GM15510 (cell line): ENCODE results near the gene ITFG2.

Source experiments
- POLR2A ChIP-seq: IDR thresholded peaks from 3 replicates; pipeline ENCODE4 v1.6.1; 2011; ENCODE audit warnings: borderline replicate concordance; ENCODE audit not compliant: insufficient read length; ENCODE audit errors: extremely low read depth

Gene ITFG2

DNA sequence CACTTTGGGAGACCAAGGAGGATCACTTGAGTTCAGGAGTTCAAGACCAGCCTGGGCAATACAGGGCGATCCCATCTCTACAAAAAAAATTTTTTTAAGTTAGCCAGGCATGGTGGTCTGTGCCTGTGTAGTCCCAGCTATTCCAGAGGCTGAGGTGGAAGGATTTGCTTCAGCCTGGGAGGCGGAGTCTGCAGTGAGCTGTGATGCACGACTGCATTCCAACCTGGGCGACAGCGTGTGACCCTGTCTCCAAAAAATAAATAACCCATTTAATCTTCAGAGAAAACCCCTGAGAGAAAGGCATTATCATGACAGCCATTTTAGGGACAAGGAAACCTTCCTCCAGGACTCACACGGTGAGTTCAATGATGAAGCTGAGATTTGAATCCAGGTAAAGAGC is 21.4 kb upstream of the ITFG2 start:
- TF ChIP-seq POLR2A, result no peak

DNA sequence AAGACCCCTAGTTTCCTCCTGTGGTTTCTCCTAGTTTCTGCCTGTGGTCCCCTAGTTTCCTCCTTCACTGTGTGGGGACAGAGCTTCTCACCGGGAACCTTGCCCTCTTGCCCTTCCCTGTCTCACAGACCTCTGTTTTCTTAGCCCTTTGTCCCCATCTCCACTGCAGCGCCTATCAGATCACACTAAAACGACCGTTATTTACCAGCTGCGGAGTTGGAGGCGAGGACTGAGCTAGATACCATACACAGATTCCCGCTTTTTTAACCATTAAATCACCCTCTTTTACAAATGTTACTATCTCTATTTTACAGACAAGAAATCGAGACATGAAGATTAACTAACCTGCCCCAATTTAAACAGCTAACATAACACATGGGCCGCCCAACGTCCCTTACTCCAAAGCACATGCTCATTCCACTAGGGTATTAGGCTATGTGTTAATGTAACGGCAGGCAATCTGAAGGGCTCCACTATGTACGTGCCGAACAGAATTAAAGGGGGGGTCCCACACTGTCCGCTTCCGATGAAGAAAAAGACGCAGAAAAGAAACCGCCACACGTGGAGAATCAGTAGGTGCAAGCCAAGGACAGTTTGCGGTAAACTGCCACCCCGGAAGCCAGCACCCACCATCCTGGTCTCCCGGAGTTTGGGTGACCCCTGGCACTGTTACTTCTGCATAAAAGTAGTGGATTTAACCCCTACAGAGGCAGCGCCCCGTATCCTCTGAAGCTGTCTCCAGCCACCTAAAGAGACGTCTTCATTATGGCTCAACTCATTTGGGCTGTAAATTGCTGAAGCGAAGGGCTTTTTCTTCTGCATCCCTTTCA is 19.6 kb upstream of the ITFG2 start:
- TF ChIP-seq POLR2A, result no peak

DNA sequence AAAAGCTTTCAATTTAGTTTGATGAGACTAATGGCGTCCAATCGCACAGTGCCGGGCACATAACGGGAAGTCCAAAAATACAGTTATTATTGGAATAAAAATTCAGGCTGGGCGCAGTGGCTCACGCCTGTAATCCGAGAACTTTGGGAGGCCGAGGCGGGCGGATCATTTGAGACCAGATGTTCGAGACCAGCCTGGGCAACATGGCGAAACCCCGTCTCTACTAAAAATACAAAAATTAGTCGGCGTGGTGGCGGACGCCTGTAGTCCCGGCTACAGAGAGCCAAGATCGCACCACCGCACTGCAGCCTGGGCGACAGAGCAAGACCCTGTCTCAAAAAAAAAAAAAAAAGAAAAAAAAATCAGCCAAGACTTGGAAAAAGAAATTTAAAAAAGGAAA is 18.9 kb upstream of the ITFG2 start:
- TF ChIP-seq POLR2A, result no peak

DNA sequence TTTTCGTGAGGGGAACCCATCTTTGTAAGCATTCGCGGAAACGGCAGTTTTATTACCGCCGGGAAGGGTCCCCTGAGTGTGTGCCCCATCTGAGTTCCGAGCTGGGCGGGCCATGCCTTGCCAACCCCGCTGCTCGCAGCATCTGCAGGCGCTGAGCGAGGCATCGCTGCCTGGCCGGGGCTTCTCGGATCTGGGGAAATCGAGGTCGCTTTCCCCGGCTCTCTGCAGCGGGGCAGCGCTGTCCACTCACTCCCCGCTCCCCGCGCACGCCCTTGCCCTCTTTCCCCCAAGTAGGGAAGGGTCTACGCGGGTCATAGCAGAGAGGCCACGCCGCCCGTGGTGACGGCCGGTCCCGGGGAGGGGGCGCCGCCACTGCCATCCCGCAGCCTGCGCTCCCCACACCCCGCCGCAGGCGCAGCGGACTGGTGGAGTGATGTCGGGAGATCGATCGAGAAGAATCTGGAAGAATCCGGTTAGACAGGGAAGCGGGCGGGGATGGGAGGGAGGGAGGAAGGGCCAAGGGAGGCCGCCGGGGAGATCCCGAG is 18.2 kb upstream of the ITFG2 start:
- TF ChIP-seq POLR2A, result no peak

DNA sequence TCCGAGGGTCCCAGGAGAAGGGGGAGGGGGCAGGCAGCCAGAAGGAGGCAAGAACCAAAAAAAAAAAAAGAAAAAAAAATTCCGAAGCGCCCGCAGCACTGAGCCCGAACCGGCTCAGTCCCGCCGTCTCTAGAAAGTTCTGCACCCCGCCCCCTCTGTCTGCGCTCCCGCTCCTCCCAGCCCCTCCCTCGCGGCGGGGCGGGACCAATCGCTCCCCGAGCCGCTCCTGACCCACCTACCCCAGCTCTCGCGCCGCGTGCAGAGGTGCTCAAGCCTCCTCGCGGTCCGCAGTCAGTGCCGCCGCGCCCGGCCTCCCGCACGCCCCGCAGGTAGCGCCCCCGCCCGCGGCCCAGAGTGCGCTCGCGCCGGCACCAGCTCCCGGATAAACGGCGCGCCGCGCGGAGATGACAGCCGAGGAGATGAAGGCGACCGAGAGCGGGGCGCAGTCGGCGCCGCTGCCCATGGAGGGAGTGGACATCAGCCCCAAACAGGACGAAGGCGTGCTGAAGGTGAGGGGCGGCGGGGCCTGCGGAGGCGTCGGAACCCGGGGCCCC is 17.7 kb upstream of the ITFG2 start, which contains the start of gene FKBP4:
Gene FKBP4, plus strand, starts transcription at position 235 of the 554 bp plus-strand sequence. Its CDS starts 170 bp downstream, at position 405.
- peak; percentile 78 for TF ChIP-seq POLR2A

DNA sequence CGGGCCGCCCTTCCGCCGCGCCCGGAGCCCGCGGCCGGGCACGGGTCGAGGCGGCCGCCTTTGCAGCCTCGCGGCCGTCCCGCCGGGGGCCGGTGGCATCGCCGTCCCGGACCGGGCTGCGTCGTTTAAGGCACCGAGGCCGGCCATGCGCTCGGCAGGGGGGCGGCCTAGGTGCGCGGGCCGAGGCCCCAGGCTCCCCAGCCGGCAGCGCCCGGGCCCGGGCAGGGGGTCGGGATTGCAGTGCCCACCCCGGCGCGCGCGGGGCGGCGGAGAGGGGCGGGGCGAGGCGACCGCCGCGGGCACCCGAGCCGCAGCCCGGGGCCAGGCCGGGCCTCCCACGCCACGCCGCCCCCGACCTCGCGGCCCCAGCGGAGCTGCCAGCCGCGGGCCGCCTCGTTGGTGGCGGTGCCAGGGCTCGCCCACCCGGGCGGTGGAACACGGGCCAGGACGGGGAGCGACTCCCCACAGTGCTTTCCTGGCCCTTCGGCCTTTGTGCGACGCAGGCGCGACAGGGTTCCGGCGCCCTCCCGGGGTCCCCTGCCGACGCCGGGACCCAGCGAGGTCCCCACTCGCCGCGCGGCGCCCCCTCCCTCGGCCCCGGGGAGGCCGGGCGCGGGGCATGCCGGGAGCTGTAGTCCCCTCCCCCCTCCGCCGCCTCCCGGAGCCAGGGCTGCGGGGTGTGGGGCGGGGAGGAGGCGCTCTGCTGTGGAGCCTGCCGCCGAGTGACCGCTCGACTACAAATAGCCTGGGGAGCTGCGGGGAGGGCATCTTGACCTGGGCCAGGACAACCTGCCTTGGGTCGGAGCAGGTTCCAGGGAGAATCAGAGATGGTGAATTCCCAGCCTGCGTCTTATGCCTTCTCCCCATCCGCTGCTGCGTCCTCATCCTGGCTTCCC is 16.9 kb upstream of the ITFG2 start:
- TF ChIP-seq POLR2A, result peak; percentile 60

DNA sequence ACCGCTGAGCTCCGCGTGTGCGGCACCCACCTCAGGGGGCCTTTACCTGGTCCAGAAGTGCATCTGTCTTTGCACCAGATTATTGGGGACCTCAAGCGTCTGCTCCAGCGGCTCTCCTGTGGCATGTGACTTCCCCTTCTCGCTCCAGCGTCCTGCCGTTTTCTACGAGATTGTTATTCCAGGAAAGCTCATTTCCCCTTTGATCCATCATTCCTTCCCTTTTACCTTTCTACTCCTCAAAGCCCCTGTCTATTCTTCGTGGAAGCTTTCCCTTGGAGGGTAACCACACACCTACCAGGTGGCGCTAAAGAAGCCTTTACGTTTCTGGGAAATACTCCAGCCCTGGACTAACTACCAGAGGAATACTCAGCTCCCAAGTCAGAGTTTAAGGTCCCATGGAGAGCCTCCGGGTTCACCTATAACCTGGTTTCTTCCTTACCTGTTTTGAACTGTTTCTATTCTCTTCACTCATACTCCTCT is 16.2 kb upstream of the ITFG2 start:
- no peak for TF ChIP-seq POLR2A

DNA sequence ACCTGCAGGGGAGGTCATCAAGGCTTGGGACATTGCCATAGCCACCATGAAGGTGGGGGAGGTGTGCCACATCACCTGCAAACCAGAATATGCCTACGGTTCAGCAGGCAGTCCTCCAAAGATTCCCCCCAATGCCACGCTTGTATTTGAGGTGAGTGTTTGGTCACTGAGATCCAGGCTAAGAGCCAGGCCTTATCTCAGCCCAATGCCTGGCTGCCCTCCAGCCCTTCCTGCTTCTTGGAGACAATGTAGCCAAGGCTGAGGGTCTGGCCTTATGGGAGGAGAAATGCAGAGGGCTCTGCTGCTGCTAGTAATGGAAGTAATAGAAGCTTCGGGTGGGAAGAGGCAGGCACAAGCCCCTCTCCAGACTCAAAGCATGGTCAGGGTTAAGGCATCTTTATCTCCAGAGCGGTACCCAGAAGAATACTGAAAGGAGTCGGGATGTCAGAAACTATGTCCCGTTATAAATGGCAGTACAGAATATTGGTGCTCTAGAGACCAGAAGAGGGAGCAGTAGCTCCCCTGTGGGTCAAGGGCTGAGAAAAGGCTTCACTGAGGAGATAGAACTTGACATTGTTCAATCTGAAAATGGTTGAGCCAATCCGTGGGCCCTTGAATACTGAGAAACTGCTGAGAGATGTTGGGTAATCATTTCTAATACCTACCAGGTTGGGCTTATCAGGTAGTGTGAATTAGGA is 14.6 kb upstream of the ITFG2 start:
- TF ChIP-seq POLR2A, result no peak

DNA sequence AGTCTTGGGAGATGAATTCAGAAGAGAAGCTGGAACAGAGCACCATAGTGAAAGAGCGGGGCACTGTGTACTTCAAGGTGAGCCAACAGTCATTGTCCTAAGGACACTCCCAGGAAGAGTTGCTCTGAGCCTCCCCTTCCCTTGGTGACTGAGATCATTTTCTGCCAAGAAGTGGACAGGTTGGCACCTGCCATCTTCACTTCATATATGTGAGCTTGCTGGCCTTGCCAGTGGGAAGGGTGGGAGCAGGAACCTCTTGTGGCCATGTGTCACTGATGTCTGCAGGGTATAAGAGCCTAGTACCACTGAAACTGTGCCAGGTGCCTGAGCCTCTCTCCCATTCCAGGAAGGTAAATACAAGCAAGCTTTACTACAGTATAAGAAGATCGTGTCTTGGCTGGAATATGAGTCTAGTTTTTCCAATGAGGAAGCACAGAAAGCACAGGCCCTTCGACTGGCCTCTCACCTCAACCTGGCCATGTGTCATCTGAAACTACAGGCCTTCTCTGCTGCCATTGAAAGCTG is 12.4 kb upstream of the ITFG2 start:
- TF ChIP-seq POLR2A, result no peak

DNA sequence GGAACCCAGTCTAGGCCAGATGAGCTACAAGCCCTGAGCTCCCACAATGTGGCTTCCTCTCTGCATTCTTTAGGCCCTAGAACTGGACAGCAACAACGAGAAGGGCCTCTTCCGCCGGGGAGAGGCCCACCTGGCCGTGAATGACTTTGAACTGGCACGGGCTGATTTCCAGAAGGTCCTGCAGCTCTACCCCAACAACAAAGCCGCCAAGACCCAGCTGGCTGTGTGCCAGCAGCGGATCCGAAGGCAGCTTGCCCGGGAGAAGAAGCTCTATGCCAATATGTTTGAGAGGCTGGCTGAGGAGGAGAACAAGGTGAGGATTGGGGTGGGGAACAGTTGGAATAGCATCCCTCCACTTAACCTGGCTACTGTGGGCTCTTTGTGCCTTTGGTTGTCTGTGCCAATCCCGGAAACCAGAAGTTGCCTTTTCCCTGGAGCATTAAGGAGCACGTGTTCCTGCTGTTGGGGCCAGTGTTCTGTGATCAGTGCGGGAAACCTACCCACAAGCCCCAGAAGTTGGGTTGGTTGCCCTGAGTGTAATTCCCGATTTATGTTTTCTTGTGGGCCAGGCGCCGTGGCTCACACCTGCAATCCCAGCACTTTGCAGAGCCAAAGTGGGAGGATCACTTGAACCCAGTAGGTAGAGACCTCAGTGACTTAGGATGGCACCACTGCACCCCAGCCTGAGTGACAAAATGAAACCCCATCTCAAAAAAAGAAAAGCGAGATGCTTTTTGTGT is 11.3 kb upstream of the ITFG2 start:
- TF ChIP-seq POLR2A, result no peak

DNA sequence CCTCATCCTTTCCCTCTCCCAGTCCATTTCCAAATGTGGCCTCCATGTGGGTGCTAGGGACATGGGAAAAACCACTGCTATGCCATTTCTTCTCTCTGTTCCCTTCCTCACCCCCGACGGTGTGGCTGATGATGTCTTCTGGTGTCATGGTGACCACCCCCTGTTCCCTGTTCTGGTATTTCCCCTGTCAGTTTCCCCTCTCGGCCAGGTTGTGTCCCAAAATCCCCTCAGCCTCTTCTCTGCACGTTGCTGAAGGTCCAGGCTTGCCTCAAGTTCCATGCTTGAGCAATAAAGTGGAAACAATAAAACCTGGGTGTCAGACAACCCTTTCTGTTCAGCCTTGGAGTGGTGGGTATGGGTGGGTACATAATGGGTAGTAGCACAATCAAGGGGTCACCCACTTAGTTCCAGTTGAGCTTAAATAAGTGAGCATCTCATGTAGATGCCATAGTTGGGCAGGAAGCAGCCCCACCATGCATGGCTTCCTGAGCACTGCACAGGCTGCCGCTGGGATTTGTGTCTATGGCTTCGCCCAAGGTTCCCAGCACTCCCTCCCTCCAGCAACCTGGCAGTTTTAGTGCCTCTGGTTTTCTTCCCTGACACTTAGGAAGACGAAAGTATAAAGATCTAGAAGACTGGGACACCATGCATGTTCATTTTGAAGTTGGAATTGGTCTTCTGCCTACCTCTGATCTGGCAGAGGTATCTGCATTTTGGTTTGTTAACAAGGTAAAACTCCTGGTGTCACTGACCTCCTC is 8.7 kb upstream of the ITFG2 start:
- TF ChIP-seq POLR2A, result no peak

DNA sequence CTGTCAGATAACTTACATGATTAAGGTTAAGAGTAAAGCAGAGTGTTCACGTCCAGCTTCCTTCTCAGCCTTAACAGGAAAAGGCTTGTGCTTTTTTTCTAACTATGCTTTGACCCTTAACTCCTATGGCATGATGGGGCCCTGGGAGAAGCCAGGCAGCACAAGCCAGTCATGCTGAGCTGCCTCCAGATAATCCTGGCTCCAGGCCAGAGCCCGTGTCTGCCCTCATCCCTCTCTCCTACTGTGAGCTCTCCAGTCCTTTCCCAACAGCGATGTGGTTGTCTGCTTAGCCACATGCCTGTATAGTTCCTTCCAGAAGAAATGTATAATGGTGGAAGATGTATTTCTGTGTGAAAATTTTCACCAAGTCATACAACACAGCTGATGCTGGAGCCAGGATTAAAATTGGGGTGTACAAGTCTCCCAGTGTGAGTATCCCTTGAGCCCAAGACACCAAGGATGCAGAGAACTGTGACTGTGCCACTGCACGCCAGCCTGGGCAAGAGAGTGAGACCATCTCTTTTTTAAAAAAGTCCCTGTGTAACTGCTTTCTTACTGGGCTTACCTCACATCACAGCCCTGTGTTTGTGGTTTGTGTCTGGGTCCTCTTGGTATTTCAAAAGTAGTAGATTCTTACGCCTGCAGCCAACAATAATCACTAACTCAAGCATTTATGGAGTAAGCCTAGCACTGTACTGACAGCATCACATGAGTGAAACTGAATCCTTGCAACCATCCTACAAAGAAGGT is 7.9 kb upstream of the ITFG2 start:
- TF ChIP-seq POLR2A, result no peak

DNA sequence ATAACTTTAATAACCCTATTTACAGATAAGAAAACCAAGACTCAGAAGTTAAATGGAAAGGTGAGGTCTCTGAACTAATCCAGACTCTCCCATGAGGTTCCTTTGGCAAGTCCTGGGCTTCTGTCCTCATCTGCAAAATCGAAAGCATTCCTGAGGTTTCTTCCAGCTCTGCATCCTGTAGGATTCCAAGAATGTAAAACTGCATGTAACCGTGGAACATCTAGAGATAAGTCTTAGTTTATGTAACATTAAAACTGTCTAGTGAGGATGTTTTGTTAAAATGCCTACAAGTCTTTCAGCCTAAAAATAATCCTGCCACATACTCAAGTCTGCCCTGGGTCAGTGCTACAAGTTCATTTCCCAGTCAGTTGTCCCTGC is 7.3 kb upstream of the ITFG2 start:
- no peak for TF ChIP-seq POLR2A

DNA sequence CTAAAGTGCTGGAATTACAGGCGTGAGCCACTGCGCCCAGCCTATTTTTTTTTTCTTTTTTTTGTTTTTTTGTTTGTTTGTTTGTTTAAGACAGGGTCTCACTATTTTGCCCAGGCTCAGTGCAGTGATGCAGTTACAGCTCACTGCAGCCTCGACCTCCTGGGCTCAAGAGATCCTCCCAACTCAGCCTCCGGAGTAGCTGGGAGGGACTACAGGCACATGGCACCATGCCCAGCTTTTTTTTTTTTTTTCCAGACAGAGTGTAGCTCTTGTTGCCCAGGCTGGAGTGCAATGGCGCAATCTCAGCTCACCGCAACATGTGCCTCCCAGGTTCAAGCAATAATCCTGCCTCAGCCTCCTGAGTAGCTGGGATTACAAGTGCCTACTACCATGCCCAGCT is 5.8 kb upstream of the ITFG2 start:
- TF ChIP-seq POLR2A, result no peak
